Measurements from ENCODE around the gene TTLL12. TPM values are rescaled to one million over a fixed set of nuclear protein-coding genes. Genes with fewer than 3 reads are reported as not detected.

Gene TTLL12
- 42.7 and 49.0 TPM in 2 replicates for total RNA-seq

GRCh38 chr22:43186272-43187170 is at the start of gene TTLL12:
TSS of gene TTLL12 (minus strand) at chr22:43187134. CDS start at chr22:43187069, 65 bp downstream.

GRCh38 chr22:43151251-43152002 is 35.5 kb downstream of the TTLL12 start, which contains the start of gene TSPO:
TSS of gene TSPO (plus strand) at chr22:43151559. CDS start at chr22:43159239, 7,680 bp downstream.

GRCh38 chr22:43142880-43143562 is 43.9 kb downstream of the TTLL12 start, which contains the start of gene MCAT:
TSS of gene MCAT (minus strand) at chr22:43143398. CDS start at chr22:43143348, 50 bp downstream.

Other genes starting within 250 kb of the TTLL12 start
- gene PACSIN2, start 172.0 kb downstream of the TTLL12 start, total RNA-seq: 58.1 and 69.5 TPM in 2 replicates
- gene TTLL1, start 97.7 kb downstream of the TTLL12 start, total RNA-seq: 9.8 and 12.7 TPM in 2 replicates
- gene BIK, start 76.4 kb downstream of the TTLL12 start, total RNA-seq: 0.76 and 1.6 TPM in 2 replicates
- gene MCAT, start 43.7 kb downstream of the TTLL12 start, total RNA-seq: 18.0 and 18.6 TPM in 2 replicates
- 371 and 430 TPM in 2 replicates for gene TSPO, start 35.6 kb downstream of the TTLL12 start, total RNA-seq
- 0.96 and 0.98 TPM in 2 replicates for gene SCUBE1, start 156.2 kb upstream of the TTLL12 start, total RNA-seq
- gene MPPED1, start 224.9 kb upstream of the TTLL12 start, total RNA-seq: under 0.01 TPM in 1 of 2 replicates, not detected in the other